Aorta (tissue), 5 donors: ENCODE data around the gene LSM7. TPM values are rescaled to one million over a fixed set of nuclear protein-coding genes. Genes with fewer than 3 reads are reported as not detected.

Source experiments
- ATAC-seq: fragments of 200-7000 bp; cut with Tn5 transposase; one replicate; pipeline ENCODE4 v1.9.1; 2022; ENCODE audit warnings: moderate library complexity; ENCODE audit not compliant: low FRiP score
- DNase-seq, 2 donors: peaks; one replicate each; pipeline ENCODE4 v3.0.0-alpha.2; 2020
- H3K27ac ChIP-seq, 2 donors: one replicate each; pipeline ENCODE4 v1.5.1; 2013; ENCODE audit warnings: low read length in 2 of 2, mild to moderate bottlenecking in 2 of 2, moderate library complexity in 2 of 2, control low read depth in 1 of 2, inconsistent platforms in 1 of 2, low read depth in 1 of 2
- H3K27me3 ChIP-seq, 2 donors: one replicate each; pipeline ENCODE4 v1.6.1; 2013; ENCODE audit warnings: control low read depth in 1 of 2, low read length in 1 of 2, mild to moderate bottlenecking in 1 of 2, moderate library complexity in 1 of 2; ENCODE audit not compliant: insufficient read depth in 2 of 2, control insufficient read depth in 1 of 2
- H3K36me3 ChIP-seq, 2 donors: one replicate each; pipeline ENCODE4 v1.6.1; 2013; ENCODE audit warnings: control low read depth in 1 of 2, low read length in 1 of 2, mild to moderate bottlenecking in 1 of 2; ENCODE audit not compliant: insufficient read depth in 2 of 2, control insufficient read depth in 1 of 2
- H3K4me1 ChIP-seq, 2 donors: one replicate each; pipeline ENCODE4 v1.6.1; 2013; ENCODE audit warnings: low read length in 2 of 2, control low read depth in 1 of 2, mild to moderate bottlenecking in 1 of 2, moderate library complexity in 1 of 2; ENCODE audit not compliant: insufficient read depth in 2 of 2, control insufficient read depth in 1 of 2
- H3K4me3 ChIP-seq, 2 donors: one replicate each; pipeline ENCODE4 v1.5.1; 2013; ENCODE audit warnings: low read length in 2 of 2, control low read depth in 1 of 2, mild to moderate bottlenecking in 1 of 2
- H3K9me3 ChIP-seq: one replicate; pipeline ENCODE4 v1.6.1; 2013; ENCODE audit warnings: mild to moderate bottlenecking, low read length; ENCODE audit not compliant: control insufficient read depth
- WGBS, 2 donors: extraction: QIAGEN DNeasy Blood & Tissue Kit; methylation state at CpG; one replicate each; pipeline ENCODE4 v1.1.7; 2013; 5-methylcytosine and 5-hydroxymethylcytosine counted together
- intact Hi-C, 2 donors: fragments of 100-400 bp; cut with DNase I; formaldehyde crosslinking; loops; one replicate each; pipeline versions ENCODE4 v1.14.2 to v1.15.0; 2022
- polyA plus RNA-seq, 2 donors: library from polyadenylated mRNA; stranded (reverse); fragments of 200-250 nt; gene quantifications; one replicate each; pipeline ENCODE4 v1.2.3, GENCODE V29; 2013
- total RNA-seq, 2 donors: library from RNA; stranded (reverse); fragmentation: NEBNext Ultra II Directional; extraction: Animal tissue kit (Norgen Biotek cat#: 25700); gene quantifications; one replicate each; pipeline ENCODE4 v1.2.1, GENCODE V29; 2021
- donor health status: healthy with polysubstance abuse.
- donor health status: Bipolar disorder and iron deficiency.
- donor health status: DM: no; HTN: no; CAD: no.
- donor health status: DM: no; HTN: no; CAD: no.
- donor health status: DM: yes; HTN: yes; CAD: no.

LSM7 gene
- total and polyA plus RNA-seq, 4 donors: 43.7 to 155 (median 89.6) TPM

GRCh38 chr19:2334986-2335846 lies 6.8 kb upstream of the LSM7 start:
- intact Hi-C loops: no loop called here
- no peaks in the 10 kb centered on the region for H3K27me3 ChIP-seq
- no peak overlapping the region for H3K27ac ChIP-seq
- H3K4me1 ChIP-seq: no peaks in the 10 kb centered on the region
- no peak overlapping the region for H3K4me3 ChIP-seq
- ATAC-seq (no peak), DNase-seq (no peak)
- no peaks in the 10 kb centered on the region for H3K9me3 ChIP-seq
- 95% methylated on average over 23 to 26 of the region's 26 CpGs for WGBS, 2 donors
- H3K36me3 ChIP-seq: no peaks in the 10 kb centered on the region

DNA sequence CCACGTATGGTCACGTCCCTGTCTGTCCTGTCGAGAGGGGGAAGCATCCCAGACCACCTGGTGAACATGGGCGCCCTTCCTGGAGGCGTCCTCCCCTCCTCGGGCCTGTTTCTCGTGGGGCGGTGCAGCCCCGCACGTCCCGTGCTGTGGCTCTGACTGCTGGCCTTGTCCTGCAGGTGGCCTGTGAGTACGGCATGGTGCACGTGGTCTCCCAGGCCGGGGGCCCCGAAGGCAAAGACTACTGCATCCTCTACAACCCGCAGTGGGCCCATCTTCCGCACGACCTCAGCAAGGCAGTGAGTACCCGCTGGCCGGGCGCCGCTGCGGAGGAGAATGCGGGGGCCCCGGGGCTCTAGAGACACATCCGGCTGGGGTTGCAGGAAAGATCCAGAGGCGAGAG lies 6.0 kb upstream of the LSM7 start:
- no peaks in the 10 kb centered on the region for H3K27me3 ChIP-seq
- 95 to 96% methylated on average over 27 of the region's 27 CpGs for WGBS, 2 donors
- no peak overlapping the region for H3K27ac ChIP-seq
- DNase-seq (no peak), ATAC-seq (no peak)
- H3K4me3 ChIP-seq: no peak overlapping the region
- no peaks in the 10 kb centered on the region for H3K4me1 ChIP-seq
- intact Hi-C loops: no loop called here
- H3K9me3 ChIP-seq: no peaks in the 10 kb centered on the region
- no peaks in the 10 kb centered on the region for H3K36me3 ChIP-seq

DNA sequence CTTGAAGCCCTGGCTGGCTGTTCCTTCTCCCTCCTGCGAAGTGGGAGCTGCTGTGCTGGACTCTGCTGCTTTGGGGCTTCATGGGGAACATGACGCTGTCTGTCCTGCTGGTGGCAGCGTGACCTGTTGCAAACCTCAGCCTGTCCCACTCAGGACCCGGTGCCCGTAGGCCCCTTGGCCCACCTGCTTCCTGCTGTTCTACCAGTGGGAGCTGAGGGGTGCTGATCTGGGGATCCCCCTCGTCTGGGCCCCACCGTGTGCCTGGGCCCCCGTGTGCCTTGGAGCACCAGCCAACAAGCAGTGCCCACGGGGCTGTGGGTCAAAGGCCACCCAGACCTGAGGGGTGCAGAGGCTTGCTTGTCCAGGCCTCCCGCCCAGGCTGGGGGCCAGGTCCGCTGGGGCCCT lies 5.4 kb upstream of the LSM7 start:
- Histone ChIP-seq H3K36me3 (no peaks in the 10 kb centered on the region), H3K9me3 (no peaks in the 10 kb centered on the region), H3K27me3 (no peaks in the 10 kb centered on the region), H3K4me1 (no peaks in the 10 kb centered on the region), H3K27ac (no peak overlapping the region), H3K4me3 (no peak overlapping the region)
- intact Hi-C loops: no loop called here
- ATAC-seq (no peak), DNase-seq (no peak)
- WGBS, 2 donors: 81 to 85% methylated on average over 10 to 11 of the region's 11 CpGs

DNA sequence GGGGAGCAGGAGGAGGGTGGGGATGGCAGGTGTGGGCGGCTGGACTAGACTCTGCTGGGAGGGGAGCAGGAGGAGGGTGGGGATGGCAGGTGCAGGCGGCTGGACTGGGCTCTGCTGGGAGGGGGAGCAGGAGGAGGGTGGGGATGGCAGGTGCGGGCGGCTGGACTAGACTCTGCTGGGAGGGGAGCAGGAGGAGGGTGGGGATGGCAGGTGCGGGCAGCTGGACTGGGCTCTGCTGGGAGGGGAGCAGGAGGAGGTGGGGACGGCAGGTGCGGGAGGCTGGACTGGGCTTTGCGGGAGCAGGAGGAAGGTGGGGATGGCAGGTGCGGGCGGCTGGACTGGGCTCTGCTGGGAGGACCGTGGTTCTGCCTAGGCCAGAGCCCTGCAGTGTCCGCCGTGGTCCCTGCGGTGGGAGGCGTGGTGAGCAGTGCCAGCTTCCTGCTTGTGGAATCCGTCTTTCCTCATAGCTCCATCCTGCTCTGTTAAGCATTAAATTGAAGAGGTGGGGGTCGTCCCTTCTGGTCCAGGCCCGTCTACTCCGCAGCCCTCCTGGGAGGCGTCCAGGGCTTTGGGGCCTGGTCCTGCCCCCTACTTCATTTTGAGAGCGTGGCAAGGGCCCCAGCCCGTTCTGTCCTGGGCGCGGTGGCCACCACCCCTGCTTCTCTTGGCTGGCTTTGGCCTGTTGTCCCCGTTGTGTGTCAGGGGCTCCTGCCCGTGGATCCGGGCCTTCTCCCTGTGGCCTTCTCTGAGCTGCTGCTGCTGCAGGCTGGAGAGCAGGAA lies 4.8 kb upstream of the LSM7 start:
- Histone ChIP-seq H3K36me3 (no peaks in the 10 kb centered on the region), H3K4me3 (no peak overlapping the region), H3K27me3 (no peaks in the 10 kb centered on the region), H3K9me3 (no peaks in the 10 kb centered on the region), H3K4me1 (no peaks in the 10 kb centered on the region), H3K27ac (no peak overlapping the region)
- 83 to 85% methylated on average over 22 to 27 of the region's 27 CpGs for WGBS, 2 donors
- ATAC-seq (no peak), DNase-seq (no peak)
- intact Hi-C loops: no loop called here

GRCh38 chr19:2332341-2333026 lies 4.1 kb upstream of the LSM7 start:
- WGBS, 2 donors: 59 to 68% methylated on average over 17 of the region's 17 CpGs
- H3K27ac ChIP-seq: no peak overlapping the region

DNA sequence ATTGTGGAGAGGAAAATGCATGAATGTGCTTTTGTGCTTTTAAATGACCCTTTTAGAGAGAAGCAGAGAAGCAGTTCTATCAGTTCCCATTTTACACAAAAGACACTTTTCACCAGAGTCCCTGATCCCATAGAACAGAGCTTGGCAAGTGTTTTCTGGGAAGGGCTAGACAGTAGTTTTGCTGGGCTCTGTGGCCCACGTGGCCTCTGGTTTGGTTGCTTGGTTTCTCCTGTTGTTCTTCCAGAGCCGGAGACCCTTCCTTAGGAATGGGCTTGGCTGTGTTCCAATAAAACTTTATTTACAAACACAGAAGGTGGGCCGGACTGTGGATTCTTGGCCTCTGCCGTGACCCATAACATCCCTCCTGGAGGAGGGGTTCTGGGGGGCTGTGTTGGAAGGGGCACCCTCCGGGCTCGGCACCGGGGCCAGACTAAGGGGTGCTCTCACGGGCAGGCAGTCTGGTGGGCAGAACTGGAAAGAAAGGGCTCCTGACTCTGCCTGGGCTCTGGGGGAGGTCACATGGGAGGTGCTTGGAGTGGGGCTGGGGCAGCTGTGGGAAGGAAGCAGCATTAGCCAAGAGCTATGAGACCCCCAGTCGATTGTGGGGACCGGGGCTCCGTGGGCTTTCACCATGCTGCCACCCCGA lies 3.3 kb upstream of the LSM7 start:
- Histone ChIP-seq H3K27ac (no peak overlapping the region), H3K27me3 (no peaks in the 10 kb centered on the region), H3K9me3 (no peaks in the 10 kb centered on the region), H3K36me3 (no peaks in the 10 kb centered on the region), H3K4me1 (no peaks in the 10 kb centered on the region), H3K4me3 (no peak overlapping the region)
- ATAC-seq (no peak), DNase-seq (no peak)
- intact Hi-C loops: no loop called here
- WGBS, 2 donors: 79 to 83% methylated on average over 12 of the region's 12 CpGs

More at GRCh38 chr19:2332341-2333026, 4.1 kb upstream of the LSM7 start:
- H3K9me3 ChIP-seq: no peaks in the 10 kb centered on the region
- no peaks in the 10 kb centered on the region for H3K4me1 ChIP-seq
- intact Hi-C loops: no loop called here
- H3K36me3 ChIP-seq: no peaks in the 10 kb centered on the region
- DNase-seq (no peak), ATAC-seq (no peak)
- H3K4me3 ChIP-seq: no peak overlapping the region
- no peaks in the 10 kb centered on the region for H3K27me3 ChIP-seq

- Histone ChIP-seq H3K4me1 (no peaks in the 10 kb centered on the region), H3K36me3 (no peaks in the 10 kb centered on the region), H3K9me3 (no peaks in the 10 kb centered on the region), H3K27ac (no peak overlapping the region), H3K27me3 (no peaks in the 10 kb centered on the region), H3K4me3 (no peak overlapping the region)
- ATAC-seq: no peak
- WGBS, 2 donors: 72 to 74% methylated on average over 20 of the region's 20 CpGs
- intact Hi-C loops: no loop called here
- DNase-seq: no peak
Observed at GRCh38 chr19:2330632-2331284, 2.4 kb upstream of the LSM7 start.

DNA sequence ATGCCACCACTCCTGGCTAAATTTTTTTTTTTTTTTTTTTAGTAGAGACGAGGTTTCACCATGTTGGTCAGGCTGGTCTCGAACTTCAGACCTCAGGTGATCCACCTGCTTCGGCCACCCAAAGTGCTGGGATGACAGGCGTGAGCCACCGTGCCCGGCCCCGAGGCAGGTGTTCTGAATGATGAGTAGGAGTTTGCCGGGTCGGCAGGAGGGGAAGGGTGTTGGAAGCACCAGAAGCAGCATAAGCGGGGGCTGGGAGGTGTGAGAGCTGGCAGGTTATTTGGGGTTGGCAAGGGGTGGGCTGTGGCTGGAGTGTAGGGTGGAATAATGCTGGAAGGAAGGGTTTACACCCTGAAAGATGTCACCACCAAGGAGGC lies 1.9 kb upstream of the LSM7 start:
- WGBS, 2 donors: 77 to 82% methylated on average over 10 of the region's 10 CpGs
- no peaks in the 10 kb centered on the region for H3K27me3 ChIP-seq
- ATAC-seq: no peak
- H3K4me1 ChIP-seq: no peaks in the 10 kb centered on the region
- H3K4me3 ChIP-seq: no peak overlapping the region
- intact Hi-C loops: no loop called here
- H3K36me3 ChIP-seq: no peaks in the 10 kb centered on the region
- DNase-seq: no peak
- H3K27ac ChIP-seq: no peak overlapping the region
- H3K9me3 ChIP-seq: no peaks in the 10 kb centered on the region
